Dedifferentiated amniotic fluid mesenchymal stem cell (primary cell): ENCODE results near the gene PPP2R5D.
A peak's percentile ranks its signal among the peaks of the same experiment; 100 is the strongest.
"Not testable (repeated sequence)": the region's sequence is repeated elsewhere in the genome, so short reads cannot be mapped to it uniquely, and the experiment has no call there.

Experiments used
- DNase-seq: peaks from one replicate; pipeline ENCODE4 v3.0.0-alpha.2; 2016; ENCODE audit errors: extremely low spot score

Gene PPP2R5D

DNA sequence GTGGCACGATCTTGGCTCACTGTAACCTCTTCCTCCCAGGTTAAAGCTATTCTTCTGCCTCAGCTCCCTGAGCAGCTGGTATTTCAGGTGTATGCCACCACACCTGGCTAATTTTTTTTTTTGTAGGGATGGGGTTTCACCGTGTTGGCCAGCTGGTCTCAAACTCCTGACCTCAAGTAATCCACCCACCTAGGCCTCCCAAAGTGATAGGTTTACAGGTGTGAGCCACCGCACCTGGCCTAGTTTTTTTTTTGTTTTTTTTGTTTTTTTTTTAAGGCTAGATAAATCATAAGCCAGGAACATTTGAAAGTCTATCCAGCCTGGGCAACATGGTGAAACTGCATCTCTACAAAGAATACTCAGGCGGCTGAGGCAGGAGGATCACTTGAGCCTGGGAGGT lies 48.0 kb downstream of the PPP2R5D start:
- DNase-seq: no peak

DNA sequence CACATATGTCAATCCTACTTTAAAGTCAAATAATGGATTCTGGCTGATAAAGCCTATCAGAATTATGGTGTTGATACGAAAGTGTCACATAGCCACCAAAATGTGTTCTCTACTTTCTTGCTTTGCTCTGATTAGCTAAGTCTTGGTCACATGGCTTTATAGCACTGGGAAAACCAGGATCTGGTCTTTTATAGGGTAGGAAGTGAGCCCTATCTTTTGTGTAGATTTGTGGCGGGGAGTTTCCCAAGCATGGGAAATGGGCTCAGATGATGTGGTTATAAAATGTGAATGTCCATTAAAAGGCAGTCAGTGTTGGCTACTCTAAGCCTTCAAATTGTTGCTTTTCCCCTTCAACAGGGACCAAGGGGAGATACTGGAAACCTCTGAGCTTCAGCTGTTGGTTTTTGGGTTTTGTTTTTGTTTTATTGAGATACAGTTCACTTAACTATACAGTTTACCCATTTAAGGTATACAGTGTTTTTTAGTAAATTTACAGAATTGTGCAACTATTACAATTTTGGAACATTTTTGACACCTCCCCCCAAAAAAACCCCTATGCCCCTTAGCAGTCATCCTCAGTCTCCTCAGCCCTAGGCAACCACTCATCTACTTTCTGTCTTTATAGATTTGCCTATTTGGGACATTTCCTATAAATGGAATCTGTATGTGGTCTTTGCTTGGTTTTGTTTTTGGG lies 49.3 kb downstream of the PPP2R5D start:
- DNase-seq: no peak

DNA sequence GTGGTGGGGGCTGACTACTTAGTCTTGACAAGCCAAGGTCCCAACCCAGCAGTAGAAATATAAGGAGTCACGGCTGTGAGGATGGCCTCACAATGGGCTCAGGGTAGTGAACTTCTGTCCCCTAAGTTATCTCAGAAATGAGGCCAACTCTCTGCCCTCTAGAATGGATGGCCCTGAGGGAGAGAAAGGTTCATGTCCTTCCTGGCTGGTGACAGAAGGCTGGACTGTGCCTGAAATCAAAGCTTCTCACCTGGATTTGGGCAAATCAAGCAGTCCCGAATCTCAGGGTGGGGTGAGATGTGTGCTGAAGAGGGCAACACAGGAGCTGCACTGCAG lies 49.8 kb downstream of the PPP2R5D start:
- DNase-seq: no peak

DNA sequence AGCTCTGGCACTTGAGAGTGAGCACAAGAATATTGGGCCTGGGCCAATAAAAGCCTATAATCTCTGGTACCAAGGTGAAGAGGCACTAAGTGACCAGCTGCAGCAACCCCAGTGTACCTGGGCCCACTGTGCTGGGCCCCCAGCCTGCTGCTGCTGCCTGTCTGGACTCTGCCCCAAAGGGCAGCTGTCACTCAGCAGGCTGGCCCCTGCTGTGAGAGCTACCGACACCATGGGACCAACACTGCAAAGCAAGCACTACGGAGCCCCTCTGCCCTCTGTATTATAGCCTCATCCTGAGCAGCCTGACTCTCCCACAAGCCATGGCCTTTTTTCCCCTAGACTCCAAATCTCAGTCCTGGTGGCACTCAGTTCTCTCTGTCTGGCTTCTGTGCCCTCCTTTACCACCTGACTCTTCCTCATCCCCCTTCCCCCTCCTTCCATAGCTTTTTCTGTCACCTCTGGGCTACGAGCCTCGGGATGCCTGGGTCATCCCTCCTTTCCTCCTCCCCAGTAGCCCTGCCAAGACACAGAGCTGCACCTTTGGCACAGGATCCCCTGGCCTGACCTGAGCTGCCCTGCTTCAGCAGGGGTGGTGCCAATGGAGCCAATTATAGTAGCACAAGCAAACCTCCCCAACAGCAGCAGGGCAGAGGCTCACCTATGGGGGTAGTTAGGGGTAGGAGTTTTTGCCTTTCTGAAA lies 51.3 kb downstream of the PPP2R5D start:
- DNase-seq: no peak

DNA sequence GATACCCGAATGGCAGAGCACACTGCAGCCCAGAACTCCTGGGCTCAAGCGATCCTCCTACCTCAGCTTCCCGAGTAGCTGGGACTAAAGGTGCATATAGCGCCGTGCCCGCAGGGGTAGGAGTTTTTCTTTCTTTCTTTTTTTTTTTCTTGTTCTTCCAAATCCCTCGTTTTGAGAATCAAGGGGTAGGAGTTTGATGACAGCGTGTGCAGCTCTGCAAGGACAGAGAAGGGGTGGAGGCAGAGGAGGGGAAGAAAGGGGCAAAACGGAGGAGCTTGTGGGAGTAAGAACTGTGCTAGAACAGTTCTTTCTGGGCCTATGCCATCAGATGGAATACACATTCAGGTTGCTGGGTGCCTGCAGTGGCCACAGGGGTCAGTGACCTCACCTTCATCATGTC lies 52.3 kb downstream of the PPP2R5D start:
- DNase-seq: no peak

DNA sequence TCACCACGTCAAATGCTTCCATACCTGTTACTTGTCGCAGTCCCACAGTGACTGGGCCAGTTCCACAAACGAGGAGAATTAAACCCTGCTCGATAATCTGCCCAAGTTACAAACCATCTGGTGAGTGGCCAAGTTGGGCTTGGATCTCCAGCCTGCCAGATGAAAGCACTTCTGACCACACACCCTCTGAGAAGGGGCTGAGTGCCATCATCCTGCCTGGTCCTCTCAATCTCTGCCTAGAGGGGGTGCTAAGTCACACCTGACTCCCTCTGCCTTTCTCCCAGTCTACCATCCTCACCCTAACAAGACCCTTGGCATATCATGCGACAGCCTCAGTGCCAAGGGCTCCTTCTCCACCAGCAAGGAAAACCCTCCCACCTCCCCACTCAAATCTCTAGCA lies 52.8 kb downstream of the PPP2R5D start:
- no peak for DNase-seq

DNA sequence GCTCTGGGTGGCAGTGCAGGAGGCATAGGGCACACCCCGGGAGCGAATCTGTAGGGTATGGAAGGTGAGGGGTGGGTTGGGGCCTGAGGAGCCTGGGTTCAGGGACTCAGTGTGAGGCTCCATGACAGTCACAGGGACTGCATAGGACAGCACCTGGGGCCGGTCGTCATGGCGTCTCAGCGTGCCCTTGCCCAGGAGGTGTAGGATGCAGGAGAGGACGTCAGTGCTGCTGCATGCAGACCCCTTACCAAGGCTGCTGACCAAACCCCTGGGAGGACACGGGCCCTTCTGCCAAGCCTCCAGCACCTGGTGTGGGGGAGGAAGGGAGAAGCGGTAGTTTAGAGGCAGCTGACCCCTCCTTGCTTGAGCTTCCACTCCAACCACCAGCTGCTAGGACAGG lies 53.3 kb downstream of the PPP2R5D start:
- DNase-seq: no peak

DNA sequence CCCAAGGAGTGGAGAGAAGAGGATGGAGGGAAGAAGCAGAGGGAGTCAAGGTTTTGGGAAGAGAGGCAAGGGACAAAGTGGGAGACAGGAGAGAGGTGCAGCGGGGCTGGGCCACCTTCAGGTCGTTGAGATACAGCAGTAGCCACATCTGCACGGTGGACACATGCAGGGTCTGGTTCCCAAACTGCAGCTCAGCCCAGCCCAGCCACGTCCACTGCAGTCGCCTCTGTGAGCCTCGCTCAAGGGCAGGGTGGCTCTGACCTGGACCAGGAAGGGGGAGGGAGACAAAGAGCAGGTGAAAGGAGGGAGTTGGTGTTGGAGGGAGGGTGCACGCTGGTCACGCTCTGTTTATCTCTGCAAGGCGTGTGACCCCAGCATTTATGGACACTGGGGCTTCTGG lies 54.4 kb downstream of the PPP2R5D start:
- DNase-seq: no peak

DNA sequence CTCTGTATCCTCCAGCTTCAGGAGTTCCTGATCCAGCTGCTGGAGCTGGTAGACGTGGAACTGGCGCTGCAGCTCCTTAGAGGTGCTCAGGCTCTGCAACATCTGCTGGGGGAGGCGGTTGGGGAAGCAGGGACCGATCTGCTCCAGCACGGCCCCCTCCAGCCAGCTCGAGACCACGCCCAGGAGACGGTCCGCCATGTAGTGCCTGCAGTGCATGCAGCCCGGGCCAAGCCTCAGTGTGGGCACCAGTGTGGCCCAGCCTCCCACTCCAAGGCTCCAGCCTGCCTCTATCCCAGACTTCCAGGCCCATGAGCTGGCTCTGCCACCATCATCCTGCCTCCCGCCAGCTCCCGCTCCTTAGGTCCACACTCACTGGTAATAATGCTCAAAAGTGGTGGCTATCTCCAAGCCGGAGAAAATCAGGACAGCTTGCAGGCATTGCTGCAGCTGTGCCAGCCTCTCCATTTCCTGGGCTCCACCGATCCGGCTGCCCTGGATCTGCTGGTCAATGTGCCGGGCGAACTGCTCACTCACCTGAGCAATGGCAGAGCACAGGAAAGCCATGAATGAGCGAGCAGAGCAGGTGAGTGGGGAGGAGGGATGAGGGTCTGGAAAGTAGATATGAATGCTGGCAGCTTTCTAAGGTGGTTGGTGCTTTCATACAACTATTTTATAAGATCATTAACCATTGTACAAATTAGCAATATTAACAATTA lies 56.3 kb downstream of the PPP2R5D start:
- DNase-seq: no peak

DNA sequence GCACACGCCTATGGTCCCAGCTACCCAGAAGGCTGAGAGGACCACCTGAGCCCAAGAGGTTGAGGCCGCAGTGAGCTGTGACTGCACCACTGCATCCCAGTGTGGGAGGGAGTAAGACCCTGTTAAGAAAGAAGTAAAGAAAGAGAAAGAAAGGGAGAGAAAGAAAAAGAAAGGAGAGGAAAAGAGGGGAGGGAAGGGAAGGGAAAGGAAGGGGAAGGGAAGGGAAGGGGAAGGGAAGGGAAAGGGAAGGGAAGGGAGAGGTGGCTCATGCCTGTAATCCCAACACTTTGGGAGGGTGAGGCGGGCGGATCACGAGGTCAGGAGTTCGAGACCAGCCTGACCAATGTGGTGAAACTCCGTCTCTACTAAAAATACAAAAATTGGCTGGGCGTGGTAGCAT lies 57.1 kb downstream of the PPP2R5D start:
- DNase-seq: not testable (repeated sequence)

DNA sequence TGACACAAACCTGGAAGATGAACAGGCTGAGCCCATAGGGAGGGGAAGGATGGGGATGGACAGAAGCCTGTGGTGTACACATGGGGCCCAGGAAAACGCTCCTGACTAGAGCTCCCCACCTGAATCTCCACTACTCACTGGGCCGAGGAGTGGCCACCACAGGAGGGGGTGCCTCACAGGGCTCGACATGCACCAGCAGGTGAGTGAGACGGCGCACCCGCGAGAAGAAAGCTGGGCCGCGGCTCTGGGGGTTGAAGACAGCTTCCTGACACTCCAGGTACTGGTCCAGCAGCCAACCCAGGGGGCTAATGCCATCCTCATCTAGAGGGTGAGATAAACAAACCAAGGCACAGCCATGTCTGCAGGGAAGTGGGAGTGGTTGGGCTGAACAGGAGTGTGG lies 58.9 kb downstream of the PPP2R5D start:
- DNase-seq: no peak

DNA sequence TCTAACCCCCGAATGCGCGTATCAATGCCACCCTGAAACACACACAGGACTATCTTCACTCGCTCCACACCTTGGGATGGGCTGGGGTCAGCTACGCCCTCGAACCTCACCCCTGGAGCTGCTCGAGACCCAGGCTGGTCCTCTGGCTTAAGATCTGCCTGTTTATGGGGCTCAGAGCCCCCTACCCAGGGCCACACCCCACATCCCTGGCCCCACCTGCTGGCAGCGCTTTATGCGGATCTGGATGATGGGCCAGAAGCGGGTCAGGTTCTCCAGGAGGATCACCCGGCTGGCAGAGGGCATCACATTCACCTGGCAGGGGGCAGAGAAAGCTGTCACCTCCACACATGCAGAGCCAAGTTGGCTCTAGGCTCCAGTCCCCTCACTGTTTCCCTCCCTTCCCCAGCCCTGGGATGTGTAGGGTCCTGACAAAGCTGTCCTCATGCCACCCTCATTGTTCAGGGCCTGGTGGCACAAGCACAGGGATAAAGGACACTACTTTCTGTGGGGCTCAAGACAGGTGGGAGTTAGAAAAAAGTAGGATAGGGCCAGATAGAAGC lies 61.1 kb downstream of the PPP2R5D start:
- DNase-seq: no peak

DNA sequence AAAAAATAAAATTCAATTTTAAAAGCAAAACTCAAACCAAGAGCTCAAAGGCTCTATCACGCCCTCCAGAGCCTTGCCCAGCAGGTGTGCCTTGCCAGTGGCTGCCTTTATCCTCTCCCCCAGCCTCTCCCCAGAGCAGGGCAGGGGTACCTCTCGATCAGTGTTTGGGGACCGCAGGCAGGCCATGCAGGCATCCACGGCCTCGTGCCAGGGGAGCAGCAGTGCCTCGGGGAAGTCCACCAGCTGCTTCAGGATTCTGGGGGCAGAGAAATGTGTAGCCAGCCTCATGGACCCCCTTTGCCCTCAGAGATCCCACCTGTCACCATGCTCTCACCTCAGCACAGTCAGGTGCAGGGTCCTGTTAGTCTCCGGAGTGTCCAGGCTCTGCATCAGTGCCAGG lies 63.6 kb downstream of the PPP2R5D start:
- DNase-seq: no peak

DNA sequence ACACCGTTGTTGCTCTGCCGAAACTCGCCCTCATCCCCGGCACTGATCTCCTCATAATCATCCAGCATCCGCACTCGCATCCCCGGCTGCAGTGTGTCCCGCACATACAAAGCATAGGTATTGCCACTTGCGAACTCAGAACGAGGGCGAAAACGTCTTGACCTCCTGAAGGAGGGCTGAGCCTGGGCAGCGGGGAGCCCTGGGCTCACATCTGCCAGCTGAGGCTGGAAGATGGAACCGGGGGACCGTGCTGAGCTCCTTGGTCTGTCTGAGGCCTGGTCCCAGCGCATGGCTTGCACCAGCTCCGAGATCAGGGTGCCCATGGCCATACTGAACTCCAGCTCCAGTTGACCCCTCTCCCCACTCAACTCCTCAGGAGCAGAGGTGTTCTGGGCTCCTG lies 66.6 kb downstream of the PPP2R5D start:
- DNase-seq: no peak

DNA sequence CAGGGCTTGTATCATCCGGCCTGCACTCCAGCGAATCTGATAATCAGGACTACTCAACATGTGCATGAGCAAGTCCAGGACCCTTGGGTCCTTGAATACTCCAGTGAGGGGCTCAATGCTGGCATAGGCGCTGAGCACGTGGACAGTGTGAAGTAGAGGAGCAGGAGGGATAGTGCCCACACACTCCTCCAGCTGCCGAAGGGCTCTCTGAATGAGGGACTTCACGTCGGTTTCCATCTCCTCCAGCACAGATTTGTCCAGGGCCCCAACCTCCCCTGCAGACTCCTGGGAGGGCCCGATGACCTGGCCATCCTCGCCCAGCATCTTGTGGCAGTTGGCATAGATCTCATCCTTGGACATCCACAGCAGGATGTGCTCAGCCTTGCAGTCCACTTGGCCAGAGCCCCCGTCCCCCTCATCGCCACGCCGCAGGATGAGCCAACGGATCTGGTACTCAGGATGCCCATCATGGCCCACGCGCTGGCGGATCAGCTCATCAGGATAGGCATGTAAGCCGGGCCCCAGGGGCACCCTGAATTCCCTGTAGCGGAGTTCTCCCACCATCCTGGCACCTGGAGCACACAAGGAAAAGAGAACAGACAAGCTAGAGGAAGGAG lies 68.0 kb downstream of the PPP2R5D start:
- DNase-seq: no peak

DNA sequence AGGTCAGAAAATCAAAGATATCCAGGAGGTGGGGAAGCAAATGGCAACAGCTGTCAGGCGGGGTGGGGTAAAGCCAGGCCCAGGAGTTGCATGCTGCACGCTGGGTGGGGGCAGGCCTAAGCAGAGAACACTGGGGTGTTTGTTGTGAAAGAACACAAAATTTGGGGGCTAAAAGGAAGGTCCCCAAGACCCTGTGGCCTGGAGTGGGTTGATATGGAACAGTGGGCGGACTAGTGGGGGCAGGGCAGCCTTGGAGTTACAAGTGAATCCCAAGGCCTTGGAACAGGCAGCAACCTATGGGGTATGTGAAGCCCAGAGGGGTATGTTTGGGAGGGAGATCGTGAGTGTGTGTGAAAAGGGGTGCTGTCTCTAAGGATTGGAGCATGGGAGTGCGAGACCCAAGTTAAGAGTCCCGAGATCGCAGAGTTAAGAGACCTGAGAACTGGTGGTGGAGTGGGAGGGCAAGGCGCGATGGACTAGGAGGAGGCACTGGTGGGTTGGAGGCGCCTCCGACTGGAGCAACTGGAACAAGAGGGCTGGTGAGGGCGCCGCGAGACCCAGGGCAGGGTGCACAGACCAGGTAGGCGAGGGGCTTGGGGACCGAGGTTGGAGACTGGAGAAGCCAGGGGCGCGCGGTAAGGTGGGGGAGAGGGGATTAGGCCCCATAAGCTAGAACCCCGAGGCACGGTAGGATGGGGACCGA lies 68.6 kb downstream of the PPP2R5D start:
- no peak for DNase-seq

DNA sequence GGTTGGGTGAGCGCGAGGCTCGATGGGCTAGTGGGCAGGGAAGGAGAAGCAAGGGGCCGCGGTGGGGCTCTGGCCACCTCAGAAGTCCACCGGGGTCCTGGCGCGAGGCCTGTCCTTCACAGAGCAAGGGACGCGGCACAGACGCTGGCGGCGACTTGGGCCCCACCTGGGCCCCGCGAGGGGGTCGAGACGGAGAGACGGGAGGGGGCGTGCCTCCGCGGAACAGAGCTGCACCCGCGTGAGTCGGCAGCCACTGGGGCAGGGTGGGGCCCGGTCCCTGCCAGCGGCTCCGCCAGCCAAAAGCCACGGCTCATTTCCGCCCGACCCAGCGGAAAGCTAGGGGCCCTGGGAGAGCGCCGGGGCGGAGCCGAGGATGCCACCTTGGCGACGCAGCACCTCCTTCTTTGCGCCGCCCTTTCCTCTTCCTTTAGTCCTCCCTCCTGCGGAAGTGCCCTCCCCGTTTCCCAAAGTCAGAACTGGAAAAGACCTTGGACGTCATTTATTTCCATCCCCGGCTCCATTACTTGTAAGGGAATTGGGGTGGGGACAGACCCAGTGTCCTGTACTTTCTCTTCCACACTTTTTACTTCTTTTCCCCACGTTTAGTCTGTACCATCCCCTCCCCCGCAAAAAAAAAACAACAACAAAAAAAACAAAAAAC lies 69.3 kb downstream of the PPP2R5D start, which contains the start of gene CUL7:
Gene CUL7 (minus strand): TSS at position 307 of the 661 bp plus-strand sequence. CDS start 1,063 bp downstream, outside the sequence.
- peak; percentile 94 for DNase-seq

DNA sequence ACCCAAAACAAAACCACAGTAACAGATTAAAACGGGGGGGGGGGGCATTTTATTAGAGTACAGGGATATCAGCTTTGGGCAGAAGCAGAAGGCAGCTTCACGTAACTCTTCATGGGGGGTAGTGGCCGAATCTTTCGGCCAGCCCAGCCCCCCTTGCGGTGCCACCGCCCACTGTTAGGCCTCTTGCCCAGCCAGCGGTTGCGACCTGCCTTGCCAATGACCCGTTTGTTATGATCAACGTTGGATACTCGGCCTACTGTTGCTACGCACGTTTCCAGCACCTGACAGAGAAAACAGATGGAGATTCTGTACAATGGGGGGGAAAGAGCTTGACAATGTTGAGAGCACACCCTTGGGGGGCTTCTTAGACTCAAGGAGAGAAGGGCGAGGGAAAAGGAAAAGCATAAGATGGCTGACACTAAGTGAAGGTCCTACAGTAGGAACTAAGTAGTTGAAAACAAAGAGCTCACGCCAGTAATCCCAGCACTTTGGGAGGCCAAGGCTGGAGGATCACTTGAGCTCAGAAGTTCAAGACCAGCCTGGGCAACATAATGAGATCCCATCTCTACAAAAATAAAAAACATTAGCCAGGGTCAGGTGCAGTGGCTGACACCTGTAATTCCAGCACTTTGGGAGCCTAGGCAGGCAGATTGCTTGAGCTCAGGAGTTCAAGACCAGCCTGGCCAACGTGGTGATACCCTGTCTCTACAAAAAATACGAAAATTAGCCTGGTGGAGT lies 70.0 kb downstream of the PPP2R5D start:
- no peak for DNase-seq

DNA sequence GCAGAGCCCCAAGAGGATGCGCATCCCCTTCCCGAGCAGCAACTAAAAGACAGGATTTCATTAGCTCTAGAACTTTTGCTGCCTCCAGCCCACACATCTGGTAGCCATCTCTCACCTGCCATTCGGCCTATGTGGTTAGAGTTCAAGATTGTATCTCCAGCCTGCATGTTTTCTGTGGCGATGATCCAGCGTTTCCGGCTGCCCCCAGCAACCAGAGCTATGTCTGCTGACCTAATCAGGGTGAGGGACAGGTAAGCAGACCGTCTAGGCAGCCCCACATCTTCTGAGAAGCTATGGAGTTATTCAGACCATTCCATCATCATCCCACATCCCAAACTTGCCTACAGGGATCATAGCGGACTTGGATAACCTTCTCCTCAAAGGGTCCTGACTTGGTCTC lies 71.6 kb downstream of the PPP2R5D start:
- no peak for DNase-seq

DNA sequence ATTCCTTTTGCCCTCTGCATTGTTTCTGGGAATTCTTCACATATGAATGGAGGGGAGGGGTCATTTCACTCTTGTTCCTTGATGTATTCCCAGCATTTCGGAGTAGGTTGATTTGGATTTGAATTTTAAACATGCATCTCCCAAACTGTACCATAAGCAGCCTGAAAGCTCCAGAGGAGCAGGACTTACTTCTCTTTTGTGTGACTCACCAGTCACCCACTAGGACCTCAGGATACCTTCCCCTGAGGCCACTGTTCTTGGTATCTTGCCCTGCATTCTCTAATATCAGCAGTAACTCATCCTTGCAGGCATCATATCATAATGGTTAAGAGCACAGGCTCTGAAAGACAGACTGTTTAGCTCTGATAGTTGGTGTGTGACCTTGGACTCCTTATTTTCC lies 74.2 kb downstream of the PPP2R5D start:
- no peak for DNase-seq
